ENCODE results near the gene HGF.

- TF ChIP-seq POLR2AphosphoS5 (IDR thresholded peaks at IDR 0.05; ENCODE audit: low read depth) (no peak), CTCF (IDR thresholded peaks at IDR 0.05; ENCODE audit: insufficient read depth, low read length) (no peak), GABPA (IDR thresholded peaks at IDR 0.05; ENCODE audit: low read depth) (no peak), REST (IDR thresholded peaks at IDR 0.05; ENCODE audit: insufficient replicate concordance, low read depth) (no peak)
These were observed 97.0 kb downstream of the HGF start for GRCh38 chr7:81672872-81673271.

All from HL-60 (cell line).